Measurements from ENCODE around the gene RRP8. TPM values are rescaled to one million over a fixed set of nuclear protein-coding genes. Genes with fewer than 3 reads are reported as not detected.

The RRP8 gene
- total and polyA plus RNA-seq, 2 donors from 2014 or later: 23.4 to 29.8 TPM

GRCh38 chr11:6556139-6556949 lies 47.1 kb downstream of the RRP8 start:
- Histone ChIP-seq H3K9ac (ENCODE audit: low read length in 3 of 3) (no peak overlapping the region), H3K27me3 (ENCODE audit: control insufficient read depth, insufficient read depth, low read length) (no peaks in the 10 kb centered on the region), H3K36me3 (ENCODE audit: control insufficient read depth in 2 of 3, insufficient read depth in 3 of 3, low read length in 3 of 3) (no peaks in the 10 kb centered on the region), H3K4me3 (ENCODE audit: low read length in 3 of 3) (no peak overlapping the region), H3K27ac (ENCODE audit: low read depth in 2 of 2, low read length in 2 of 2) (peak overlapping the region; percentile 33), H3K9me3 (ENCODE audit: control insufficient read depth in 2 of 3, insufficient read depth in 1 of 3, low read length in 3 of 3) (no peaks in the 10 kb centered on the region), H3K4me1 (ENCODE audit: control insufficient read depth in 2 of 3, insufficient read depth in 2 of 3, low read depth in 1 of 3, low read length in 3 of 3) (peaks cover 0 to 9% (median 8%) of the 10 kb centered on the region in 3 donors)
- FAIRE-seq (no peak), DNase-seq (peak in 2 of 5 donors; percentile 69 to 78)
- intact Hi-C loops (cut with DNase I): no loop called here
- no peak for TF ChIP-seq CTCF (IDR thresholded peaks at IDR 0.05; ENCODE audit: borderline replicate concordance, extremely low read depth, insufficient read depth)

- TF ChIP-seq CTCF (IDR thresholded peaks at IDR 0.05; ENCODE audit: borderline replicate concordance, extremely low read depth, insufficient read depth): no peak
- Histone ChIP-seq H3K9me3 (ENCODE audit: control insufficient read depth in 2 of 3, insufficient read depth in 1 of 3, low read length in 3 of 3) (no peaks in the 10 kb centered on the region), H3K36me3 (ENCODE audit: control insufficient read depth in 2 of 3, insufficient read depth in 3 of 3, low read length in 3 of 3) (no peaks in the 10 kb centered on the region), H3K4me1 (ENCODE audit: control insufficient read depth in 2 of 3, insufficient read depth in 2 of 3, low read depth in 1 of 3, low read length in 3 of 3) (peaks cover 0 to 9% (median 8%) of the 10 kb centered on the region in 3 donors), H3K9ac (ENCODE audit: low read length in 3 of 3) (no peak overlapping the region), H3K27ac (ENCODE audit: low read depth in 2 of 2, low read length in 2 of 2) (no peak overlapping the region), H3K27me3 (ENCODE audit: control insufficient read depth, insufficient read depth, low read length) (no peaks in the 10 kb centered on the region), H3K4me3 (ENCODE audit: low read length in 3 of 3) (no peak overlapping the region)
- no peak for DNase-seq
- no peak for FAIRE-seq
- intact Hi-C loops (cut with DNase I): no loop called here
Observed at GRCh38 chr11:6554828-6555706, 48.3 kb downstream of the RRP8 start.

GRCh38 chr11:6553634-6554033 lies 49.8 kb downstream of the RRP8 start:
- no peak overlapping the region for H3K27ac ChIP-seq (ENCODE audit: low read depth in 2 of 2, low read length in 2 of 2)
- H3K4me3 ChIP-seq (ENCODE audit: low read length in 3 of 3): no peak overlapping the region
- intact Hi-C loops (cut with DNase I): no loop called here
- peaks cover 0 to 9% (median 8%) of the 10 kb centered on the region in 3 donors for H3K4me1 ChIP-seq (ENCODE audit: control insufficient read depth in 2 of 3, insufficient read depth in 2 of 3, low read depth in 1 of 3, low read length in 3 of 3)
- FAIRE-seq: no peak
- DNase-seq: no peak
- TF ChIP-seq CTCF (IDR thresholded peaks at IDR 0.05; ENCODE audit: borderline replicate concordance, extremely low read depth, insufficient read depth): no peak
- no peaks in the 10 kb centered on the region for H3K36me3 ChIP-seq (ENCODE audit: control insufficient read depth in 2 of 3, insufficient read depth in 3 of 3, low read length in 3 of 3)
- H3K9me3 ChIP-seq (ENCODE audit: control insufficient read depth in 2 of 3, insufficient read depth in 1 of 3, low read length in 3 of 3): no peaks in the 10 kb centered on the region
- H3K9ac ChIP-seq (ENCODE audit: low read length in 3 of 3): no peak overlapping the region
- H3K27me3 ChIP-seq (ENCODE audit: control insufficient read depth, insufficient read depth, low read length): no peaks in the 10 kb centered on the region
